HEK293T (cell line): ENCODE measurements around the gene RBM44.

Experiments used
- ARNT ChIP-seq: fragments of 450-650 bp; IDR thresholded peaks from 2 replicates; pipeline ENCODE4 v1.6.1; 2017; ENCODE audit warnings: mild to moderate bottlenecking
- BHLHE40 ChIP-seq: fragments of 450-650 bp; IDR thresholded peaks from 2 replicates; pipeline ENCODE4 v1.6.1; 2016; ENCODE audit warnings: mild to moderate bottlenecking, moderate library complexity, borderline replicate concordance
- ELF4 ChIP-seq: fragments of 450-650 bp; IDR thresholded peaks from 2 replicates; pipeline ENCODE4 v1.6.1; 2017; ENCODE audit warnings: antibody characterized with exemption
- FOXA1 ChIP-seq: fragments of 450-650 bp; IDR thresholded peaks from 2 replicates; pipeline ENCODE4 v1.6.1; 2016; ENCODE audit warnings: mild to moderate bottlenecking
- FOXK2 ChIP-seq: fragments of 450-650 bp; IDR thresholded peaks from 2 replicates; pipeline ENCODE4 v1.6.1; 2016; ENCODE audit warnings: mild to moderate bottlenecking
- FOXM1 ChIP-seq: fragments of 450-650 bp; IDR thresholded peaks from 2 replicates; pipeline ENCODE4 v1.6.1; 2017; ENCODE audit warnings: mild to moderate bottlenecking, borderline replicate concordance
- HDGF ChIP-seq: fragments of 450-650 bp; IDR thresholded peaks from 2 replicates; pipeline ENCODE4 v1.6.1; 2017; ENCODE audit warnings: antibody characterized with exemption, borderline replicate concordance
- LEF1 ChIP-seq: fragments of 450-650 bp; IDR thresholded peaks from 2 replicates; pipeline ENCODE4 v1.6.1; 2017; ENCODE audit warnings: mild to moderate bottlenecking, borderline replicate concordance
- NFRKB ChIP-seq: fragments of 450-650 bp; IDR thresholded peaks from 2 replicates; pipeline ENCODE4 v1.6.1; 2016; ENCODE audit warnings: mild to moderate bottlenecking, moderate library complexity
- PKNOX1 ChIP-seq: fragments of 450-650 bp; IDR thresholded peaks from 2 replicates; pipeline ENCODE4 v1.6.1; 2016
- SP1 ChIP-seq: fragments of 450-650 bp; IDR thresholded peaks from 2 replicates; pipeline ENCODE4 v1.6.1; 2017
- SUZ12 ChIP-seq: fragments of 450-650 bp; IDR thresholded peaks from 2 replicates; pipeline ENCODE4 v1.6.1; 2016; ENCODE audit warnings: mild to moderate bottlenecking
- TARDBP ChIP-seq: fragments of 450-650 bp; IDR thresholded peaks from 2 replicates; pipeline ENCODE4 v1.6.1; 2016
- ZNF384 ChIP-seq: fragments of 450-650 bp; IDR thresholded peaks from 2 replicates; pipeline ENCODE4 v1.6.1; 2016

DNA sequence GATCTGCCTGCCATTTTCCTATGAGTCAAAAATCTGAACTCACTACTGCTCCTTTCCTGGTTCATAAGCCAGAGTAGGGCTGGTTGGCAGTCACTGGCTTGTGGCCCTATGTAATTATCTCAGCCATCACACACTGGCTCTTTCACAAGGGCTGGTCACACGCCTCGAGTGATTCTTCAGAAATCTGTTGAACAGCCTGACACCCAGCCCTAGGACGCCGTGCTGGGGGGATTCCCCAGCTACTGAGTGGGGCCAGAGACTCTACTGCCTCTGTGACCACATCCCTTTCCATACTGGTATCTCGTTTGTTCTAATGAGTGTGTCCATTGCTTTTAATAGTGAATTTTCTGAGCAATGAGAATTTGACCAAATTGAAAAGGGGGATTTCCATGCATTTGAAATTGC lies 45.8 kb upstream of the RBM44 start:
- TF ChIP-seq SP1 (no peak), BHLHE40 (no peak), FOXK2 (no peak), HDGF (no peak), ARNT (no peak), FOXM1 (no peak), LEF1 (no peak), PKNOX1 (no peak), FOXA1 (no peak), SUZ12 (no peak), TARDBP (no peak), ELF4 (no peak), ZNF384 (no peak), NFRKB (no peak)
